NT2/D1 (cell line): ENCODE measurements around the gene MYO3B.

Experiments used
- SUZ12 ChIP-seq: IDR thresholded peaks from 2 replicates; pipeline ENCODE4 v1.6.1; 2011; ENCODE audit not compliant: insufficient read length, insufficient read depth; ENCODE audit errors: extremely low read depth
- YY1 ChIP-seq: IDR thresholded peaks from 2 replicates; pipeline ENCODE4 v1.6.1; 2011; ENCODE audit not compliant: insufficient read length, insufficient read depth
- ZNF274 ChIP-seq: IDR thresholded peaks from 2 replicates; pipeline ENCODE4 v1.6.1; 2011; ENCODE audit warnings: mild to moderate bottlenecking, low read depth, low read length

- no peak for TF ChIP-seq YY1
- no peak for TF ChIP-seq ZNF274
- TF ChIP-seq SUZ12 = no peak
Measured at GRCh38 chr2:170165129-170165528, 12.8 kb upstream of the MYO3B start.
